ENCODE results near the gene TOR1A. TPM values are rescaled to one million over a fixed set of nuclear protein-coding genes. Genes with fewer than 3 reads are reported as not detected.
"Not testable (repeated sequence)": the region's sequence is repeated elsewhere in the genome, so short reads cannot be mapped to it uniquely, and the experiment has no call there.

The TOR1A gene
- total RNA-seq, 1 experiment from 2014 or later: 47.6 TPM

DNA sequence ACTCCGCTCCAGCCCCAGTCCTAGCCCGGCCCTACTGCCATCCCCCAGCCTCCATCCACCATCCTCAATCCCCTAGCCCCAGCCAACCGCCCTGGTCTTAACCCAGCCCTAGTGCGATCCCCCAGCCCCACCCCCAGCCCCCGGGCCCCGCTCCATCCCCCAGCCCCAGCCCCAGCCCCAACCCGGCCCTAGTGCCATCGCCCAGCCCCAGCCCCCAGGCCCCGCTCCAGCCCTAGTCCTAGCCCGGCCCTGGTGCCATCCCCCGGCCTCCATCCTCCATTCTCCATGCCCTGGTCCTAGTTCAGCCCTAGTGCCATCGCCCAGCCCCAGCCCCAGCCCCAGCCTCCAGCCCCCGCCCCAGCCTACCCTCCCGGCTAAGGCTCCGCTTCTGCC lies 398 bp downstream of the TOR1A start:
- no peak for DNase-seq (ENCODE audit: extremely low read depth, low read depth)

DNA sequence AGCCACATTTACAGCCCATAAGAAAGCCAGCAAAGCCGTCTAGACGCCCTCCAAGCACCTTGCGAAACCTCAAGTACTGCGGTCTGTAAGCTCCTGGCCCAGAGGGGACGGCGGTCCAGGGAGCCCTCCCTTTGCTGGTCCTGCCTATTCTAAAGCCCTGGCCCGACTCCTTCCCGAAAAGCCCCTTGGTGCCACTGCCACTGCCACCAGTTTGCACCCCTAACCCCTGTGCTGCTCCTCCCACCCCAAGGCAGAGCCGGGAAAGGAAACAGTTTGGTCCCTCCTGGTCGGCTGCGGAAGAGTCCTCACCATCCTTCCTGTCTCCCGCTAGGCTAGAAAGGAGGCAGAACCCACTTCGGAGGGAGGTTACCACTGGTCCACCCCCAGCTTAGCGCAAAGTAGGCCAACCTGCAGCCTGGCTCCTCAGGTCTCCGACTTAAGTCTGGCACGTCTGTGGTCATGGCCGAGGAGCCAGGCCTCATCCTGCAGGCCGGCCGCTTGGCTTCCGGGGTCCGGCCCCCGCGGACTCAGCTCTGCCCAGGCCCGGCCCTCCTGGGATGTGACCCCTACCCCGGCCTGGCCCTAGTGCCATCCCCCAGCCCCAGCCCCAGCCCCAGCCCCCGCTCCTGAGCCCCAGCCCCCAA lies 916 bp downstream of the TOR1A start:
- no peak for DNase-seq (ENCODE audit: extremely low read depth, low read depth)

DNA sequence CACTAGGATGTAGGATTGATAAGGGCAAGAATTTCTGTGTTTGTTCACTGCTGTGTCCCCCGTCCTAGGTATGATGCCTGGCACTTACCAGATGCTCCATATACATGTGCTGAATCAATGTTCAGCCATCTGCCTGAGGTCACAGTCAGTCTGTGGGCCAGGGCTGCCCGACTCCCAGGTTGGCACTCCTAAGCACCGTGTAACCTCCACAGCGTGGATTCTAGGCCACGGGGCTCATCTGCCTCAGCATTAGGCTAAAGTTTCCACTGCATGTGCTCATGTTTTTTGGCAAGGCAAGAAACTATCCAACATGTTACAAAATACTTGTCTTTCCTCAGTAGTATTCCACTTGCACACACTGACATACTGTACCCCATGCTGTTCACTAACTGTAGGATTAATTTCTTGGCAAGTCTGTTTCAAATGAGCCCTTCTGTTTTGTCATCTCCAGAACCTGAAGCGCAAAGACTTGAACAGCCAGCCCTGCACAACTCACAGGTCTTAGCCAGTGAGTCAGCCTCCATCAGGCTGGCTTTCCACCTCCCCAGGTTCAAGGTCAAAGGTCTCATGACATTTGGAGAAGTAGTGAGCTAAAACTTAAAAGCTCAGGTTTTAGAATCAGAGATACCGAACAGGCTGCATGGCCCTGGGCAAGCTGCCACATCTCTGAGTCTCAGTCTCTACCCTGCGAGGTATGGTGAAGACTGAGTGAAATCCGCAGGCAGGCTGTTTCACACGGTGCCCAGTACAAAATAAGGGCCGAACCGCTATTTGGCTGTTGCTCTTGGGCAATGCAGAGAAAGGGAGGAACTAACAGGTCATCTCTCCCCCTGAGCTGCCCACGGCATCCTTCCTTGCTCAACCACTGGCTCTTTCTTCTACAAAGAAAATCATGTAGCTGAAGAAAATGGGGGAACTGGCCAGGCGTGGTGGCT lies 7.2 kb downstream of the TOR1A start:
- DNase-seq (ENCODE audit: extremely low read depth, low read depth): no peak

DNA sequence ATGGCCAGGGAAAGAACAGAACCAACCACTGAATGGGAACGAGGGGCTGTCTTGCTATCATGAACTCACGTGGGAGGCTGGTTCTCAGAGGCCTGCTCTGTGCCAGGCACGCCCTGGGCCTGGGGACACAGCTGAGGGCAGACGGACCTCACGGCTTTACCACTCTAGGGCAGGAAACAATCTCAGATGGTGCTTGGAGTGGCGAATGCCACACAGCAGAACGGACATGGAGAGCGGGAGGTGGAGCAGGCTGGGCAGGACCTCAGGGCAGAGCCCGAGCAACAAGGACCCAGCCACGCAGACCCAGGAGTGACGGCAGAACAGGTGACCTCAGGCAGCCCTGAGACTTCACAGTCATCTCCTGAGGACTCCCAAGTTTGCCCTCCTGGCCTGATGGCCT lies 8.7 kb downstream of the TOR1A start:
- DNase-seq (ENCODE audit: extremely low read depth, low read depth): no peak

DNA sequence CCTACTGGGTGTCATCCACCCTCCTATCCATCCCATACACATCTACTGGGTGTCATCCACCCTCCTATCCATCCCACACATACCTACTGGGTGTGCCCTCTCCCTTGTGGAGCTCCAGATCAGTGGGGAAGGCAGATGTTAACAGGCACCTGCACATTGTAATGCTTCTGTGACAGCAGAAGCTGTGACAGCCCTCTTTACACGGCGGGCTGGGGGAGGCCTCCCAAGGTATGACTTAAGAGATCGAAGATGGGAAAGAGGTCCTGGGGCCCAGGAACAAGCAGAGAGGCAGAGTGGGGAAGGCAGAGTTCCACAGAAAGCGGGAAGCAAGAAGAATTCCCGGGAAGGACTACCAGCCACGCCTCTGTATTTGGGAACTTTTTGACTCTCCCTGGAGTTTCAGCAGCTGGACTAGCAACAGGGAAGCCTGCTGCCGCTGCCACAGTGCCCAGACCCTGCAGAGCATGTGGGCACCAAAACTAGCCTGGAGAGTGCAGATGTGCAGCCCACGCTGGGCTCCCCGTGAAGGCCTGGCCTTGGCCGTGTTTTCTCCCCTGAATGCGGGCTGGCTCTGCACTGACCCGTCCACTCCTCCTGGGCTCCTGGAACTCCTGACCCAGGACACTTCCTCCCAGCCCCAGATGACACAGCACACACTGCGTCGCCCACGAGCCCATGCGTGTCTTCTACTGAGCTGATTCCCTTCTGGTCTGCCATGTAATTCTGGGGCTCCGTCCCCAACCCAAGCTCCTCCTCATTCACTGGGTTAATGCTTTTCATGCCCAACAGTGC lies 9.3 kb downstream of the TOR1A start:
- DNase-seq (ENCODE audit: extremely low read depth, low read depth): no peak

DNA sequence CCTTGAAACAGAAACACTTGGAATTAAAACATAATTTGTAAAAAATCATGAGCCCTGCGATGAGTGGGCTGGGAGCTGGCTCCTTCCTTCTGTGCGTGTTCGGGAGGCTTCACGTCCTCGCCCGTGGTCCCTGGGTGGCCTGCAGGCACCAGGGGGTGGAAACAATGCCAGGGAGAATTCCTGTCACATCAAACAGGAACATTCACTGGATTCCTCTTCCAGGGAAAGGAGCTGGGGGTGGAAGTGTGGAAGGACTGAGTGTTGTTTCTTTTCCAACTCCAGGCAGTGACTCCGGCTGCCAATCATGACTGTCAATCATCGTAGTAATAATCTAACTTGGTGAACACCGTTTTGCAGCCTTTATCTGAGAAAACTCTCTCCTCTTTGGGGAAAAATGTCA lies 10.3 kb downstream of the TOR1A start:
- no peak for DNase-seq (ENCODE audit: extremely low read depth, low read depth)

DNA sequence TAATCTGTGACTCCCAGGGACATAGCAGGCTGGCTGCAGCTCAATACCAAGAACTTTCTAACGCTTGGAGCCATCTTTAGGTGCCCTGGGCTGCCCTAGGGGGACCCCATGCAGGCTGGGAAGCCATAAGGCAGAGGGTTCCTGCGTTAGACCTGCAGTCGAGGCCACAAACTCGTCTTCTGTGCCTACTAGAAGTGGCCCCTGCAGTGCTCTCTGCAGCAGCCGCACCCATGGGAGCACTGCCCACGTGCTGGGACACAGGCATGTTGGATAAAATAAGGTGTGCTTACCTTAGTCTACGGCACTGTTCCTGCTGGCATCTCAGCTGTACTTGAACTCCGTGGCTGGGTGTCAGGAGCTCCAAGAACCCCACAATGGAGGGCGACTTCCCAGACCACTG lies 11.6 kb downstream of the TOR1A start:
- no peak for DNase-seq (ENCODE audit: extremely low read depth, low read depth)

DNA sequence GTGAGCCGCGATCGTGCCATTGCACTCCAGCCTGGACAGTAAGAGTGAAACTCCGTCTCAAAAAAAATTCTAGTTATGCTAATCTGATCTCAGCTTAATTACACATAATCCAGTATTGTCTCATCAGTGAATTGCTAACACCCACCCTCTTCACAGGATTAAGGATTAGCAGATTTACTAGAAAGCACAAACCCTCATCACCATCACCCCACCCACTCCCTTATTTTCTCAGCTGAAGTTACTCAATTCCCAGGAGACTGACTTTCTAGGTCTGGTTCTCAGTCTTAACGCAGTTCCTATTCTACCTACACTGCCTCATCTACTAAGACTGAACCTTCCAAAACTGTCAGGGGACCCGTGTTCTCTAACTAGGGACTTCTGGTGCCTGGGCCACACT lies 12.0 kb downstream of the TOR1A start:
- DNase-seq (ENCODE audit: extremely low read depth, low read depth): no peak

DNA sequence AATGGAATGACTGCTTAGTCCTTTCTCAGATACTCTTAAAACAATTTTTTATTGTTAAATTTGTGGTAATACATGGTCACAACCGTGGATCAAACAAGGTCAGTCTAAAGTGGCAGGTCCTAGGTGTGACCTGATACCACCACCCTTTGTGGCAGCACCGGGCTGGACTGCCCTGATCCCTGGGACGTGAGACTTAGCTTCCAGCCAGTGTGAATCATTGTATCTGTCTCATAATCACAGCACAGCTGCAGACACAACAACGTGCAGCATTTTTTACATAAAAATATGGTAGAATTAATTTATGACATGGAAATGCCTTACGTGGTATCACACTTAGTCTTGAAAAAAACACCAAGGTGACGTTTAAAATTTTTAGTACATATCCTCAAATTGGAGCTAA lies 13.1 kb downstream of the TOR1A start:
- no peak for DNase-seq (ENCODE audit: extremely low read depth, low read depth)

DNA sequence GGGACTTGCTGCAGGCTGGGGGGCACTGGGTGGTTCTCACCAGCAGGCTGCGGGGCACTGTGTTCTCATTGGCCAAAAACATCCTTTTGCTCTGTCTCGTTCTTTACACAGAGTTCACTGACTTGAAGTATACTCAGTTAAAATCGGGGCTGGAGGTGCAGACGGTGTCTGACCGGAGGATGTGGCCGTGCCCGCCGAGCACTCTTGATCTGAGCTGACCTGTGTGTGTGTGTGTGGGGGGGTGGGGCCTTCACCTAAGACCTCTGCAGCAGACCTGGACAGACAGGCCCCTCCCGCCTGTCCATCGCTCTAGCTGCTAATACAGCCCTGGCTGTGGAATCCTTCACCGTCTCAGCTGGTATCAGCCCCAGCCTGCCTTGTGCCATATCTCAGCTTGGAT lies 13.8 kb downstream of the TOR1A start:
- DNase-seq (ENCODE audit: extremely low read depth, low read depth): no peak

DNA sequence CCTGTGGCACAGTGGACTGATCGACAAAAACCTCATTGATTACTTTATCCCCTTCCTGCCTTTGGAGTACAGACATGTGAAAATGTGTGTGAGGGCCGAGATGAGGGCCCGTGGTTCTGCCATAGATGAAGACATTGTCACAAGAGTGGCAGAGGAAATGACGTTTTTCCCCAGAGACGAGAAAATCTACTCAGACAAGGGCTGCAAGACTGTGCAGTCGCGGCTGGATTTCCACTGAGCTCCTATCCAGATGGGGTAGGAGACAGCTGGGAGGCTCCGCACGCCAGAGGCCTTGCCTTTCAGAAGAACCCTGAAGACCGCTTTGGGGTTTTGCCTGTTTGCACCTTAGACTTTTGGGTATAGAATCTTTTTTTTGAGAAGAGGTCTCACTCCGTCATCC lies 14.6 kb downstream of the TOR1A start:
- no peak for DNase-seq (ENCODE audit: extremely low read depth, low read depth)

DNA sequence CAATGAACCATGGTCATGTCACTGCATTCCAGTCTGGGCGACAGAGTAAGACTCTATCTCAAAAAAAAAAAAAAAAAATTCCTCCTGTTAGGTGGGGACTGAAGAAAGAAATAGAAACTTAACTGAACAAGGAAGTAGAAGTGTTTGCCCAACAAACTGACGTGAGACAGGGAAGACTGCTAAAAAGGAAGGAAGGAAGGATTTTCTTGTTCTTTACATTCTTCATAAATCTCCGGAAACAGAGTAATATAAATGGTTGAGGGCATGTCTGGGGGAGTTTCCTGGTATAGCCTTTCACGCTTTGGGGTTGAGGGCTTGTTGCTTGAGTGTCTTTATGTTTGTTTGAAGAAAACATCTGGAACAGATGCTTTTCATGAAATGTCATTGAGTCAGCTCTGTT lies 17.9 kb downstream of the TOR1A start:
- DNase-seq (ENCODE audit: extremely low read depth, low read depth): no peak

DNA sequence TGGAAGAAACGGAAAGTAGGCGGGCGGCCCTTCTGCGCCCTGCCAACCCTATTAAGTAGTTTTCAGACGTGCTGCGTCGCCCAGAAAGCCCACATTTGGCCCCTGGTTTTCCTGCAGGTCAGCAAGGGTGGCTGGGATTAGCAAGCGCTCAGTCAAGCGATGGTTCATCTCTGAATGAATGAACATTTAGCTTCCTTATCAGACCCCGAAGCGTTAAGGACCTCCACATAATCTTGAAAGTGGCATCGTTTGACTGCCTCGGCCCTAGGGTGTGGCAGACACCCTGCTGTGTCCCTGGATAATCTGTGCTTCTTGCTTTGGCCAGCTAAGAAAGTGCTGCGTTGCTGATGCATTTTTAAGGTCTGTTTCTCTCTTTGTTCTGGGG lies 20.3 kb downstream of the TOR1A start:
- DNase-seq (ENCODE audit: extremely low read depth, low read depth): no peak

DNA sequence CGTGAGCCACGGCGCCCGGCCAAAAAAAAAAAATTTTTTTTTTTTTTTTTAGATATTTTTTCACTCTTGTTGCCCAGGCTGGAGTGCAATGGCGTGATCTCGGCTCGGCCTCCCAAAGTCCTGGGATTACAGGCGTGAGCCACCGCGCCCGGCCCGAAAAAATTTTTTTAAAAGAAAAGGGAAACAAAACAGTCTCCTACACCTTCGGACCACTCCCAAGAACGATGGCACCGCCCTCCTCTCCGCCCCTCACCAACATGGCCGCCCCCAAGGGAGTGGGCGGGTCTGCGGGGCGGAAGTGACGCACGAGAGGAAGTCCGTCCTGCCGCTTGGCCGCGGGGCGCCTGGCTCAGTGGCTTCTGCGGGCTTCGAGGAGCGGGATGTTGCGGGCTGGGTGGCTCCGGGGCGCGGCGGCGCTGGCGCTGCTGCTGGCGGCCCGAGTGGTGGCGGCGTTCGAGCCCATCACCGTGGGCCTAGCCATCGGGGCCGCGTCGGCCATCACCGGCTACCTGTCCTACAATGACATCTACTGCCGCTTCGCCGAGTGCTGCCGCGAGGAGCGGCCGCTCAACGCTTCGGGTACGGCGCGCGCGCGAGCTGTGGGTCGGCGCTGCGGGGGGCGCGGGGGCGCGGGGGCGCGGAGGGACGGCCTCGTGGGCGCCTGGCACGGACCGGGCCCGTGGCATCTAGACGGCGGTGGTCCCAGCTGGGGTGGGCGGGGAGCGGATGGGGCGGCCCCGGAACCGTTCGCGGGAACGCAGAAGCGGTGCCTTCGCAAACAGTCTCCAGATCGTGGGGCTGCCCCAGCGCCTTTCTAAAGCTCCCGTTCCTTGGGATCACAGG lies 20.9 kb downstream of the TOR1A start, which contains the start of gene TOR1B:
Gene TOR1B (plus strand): TSS at position 352 of the 843 bp plus-strand sequence. CDS start 29 bp downstream, at position 381.
- DNase-seq (ENCODE audit: extremely low read depth, low read depth): peak; percentile 88

DNA sequence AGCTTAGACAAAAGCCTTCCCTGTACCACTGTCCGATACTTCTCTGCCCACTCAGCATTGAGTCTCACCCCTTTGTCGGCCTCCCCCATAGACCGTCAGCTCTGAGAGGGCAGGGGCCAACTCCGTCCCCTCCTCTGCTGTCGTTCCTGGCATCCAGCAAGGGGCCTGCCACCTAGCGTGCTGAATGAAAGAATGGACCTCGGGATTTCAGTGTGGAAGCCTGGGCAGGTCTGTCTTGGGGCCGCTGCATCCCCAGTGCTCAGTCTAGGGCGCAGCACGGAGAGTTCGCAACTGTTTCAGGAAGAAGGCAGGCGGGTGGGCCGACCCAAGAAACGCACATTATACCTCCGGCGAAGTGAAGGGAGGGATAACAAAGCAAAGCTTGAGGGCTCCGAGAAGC lies 22.4 kb downstream of the TOR1A start:
- DNase-seq (ENCODE audit: extremely low read depth, low read depth): no peak

DNA sequence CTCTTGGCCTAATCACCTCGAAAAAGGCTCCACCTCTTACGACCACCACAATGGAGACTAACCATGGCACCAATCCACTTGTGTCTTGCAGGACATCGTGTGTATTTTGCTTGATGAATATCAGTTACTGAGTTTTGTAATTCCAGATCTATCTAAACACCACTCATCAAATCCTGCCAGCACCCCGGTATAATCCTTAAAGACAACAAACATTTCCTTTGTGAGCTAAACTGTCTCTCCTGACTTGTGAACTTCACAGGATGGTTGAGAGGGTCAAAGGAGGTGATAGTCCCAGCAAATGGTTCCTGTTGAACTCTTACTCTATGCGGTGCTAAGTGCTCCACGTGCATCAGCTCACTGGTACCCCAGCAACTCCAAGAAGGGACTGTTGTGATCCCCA lies 25.0 kb downstream of the TOR1A start:
- no peak for DNase-seq (ENCODE audit: extremely low read depth, low read depth)

DNA sequence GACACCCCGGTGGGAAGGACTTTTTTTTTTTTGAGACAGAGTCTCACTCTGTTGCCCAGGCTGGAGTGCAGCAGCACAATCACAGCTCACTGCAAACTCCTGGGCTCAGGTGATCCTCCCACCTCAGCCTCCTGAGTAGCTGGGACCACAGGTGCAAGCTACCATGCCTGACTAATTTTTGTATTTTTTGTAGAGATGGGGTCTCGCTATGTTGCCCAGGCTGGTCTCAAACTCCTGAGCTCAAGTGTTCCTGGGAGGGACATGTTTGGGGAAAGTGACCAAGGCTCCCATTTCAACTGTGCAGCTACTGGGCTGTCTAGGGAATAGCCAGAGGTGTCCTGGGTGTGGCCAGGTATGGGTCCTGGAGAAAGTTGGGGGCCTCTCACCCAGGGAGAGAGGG lies 27.9 kb downstream of the TOR1A start:
- DNase-seq (ENCODE audit: extremely low read depth, low read depth): not testable (repeated sequence)

DNA sequence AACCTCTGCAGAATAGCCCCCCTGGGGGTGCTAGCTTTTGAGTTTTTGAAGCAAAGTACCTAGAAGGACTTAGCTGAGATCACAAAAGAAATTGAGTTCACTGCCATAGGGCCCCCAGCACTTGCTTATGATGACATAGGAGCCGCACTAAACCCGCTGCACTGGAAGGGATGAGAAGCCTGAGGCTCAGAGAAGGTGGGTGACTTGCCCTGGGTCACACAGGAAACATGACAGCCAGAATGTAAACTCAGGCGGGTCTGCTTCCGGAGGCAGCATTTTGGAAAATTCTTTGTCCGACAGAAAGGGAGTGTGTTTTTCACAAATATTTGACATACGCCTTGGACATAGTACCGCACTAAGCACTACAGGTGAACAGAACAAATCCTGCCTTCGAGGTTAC lies 29.4 kb downstream of the TOR1A start:
- no peak for DNase-seq (ENCODE audit: extremely low read depth, low read depth)

DNA sequence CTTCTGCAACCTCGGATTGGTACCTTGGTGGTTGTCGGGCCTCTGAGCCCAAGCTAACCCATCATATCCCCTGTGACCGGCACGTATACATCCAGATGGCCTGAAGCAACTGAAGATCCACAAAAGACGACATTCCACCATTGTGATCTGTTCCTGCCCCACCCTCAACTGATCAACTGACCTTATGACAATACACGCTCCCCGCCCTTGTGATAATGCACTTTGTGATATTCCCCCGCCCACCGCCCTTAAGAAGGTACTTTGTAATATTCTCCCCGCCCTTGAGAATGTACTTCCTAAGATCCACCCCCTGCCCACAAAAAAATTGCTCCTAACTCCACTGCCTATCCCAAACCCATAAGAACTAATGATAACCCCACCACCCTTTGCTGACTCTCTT lies 37.5 kb downstream of the TOR1A start:
- DNase-seq (ENCODE audit: extremely low read depth, low read depth): no peak

DNA sequence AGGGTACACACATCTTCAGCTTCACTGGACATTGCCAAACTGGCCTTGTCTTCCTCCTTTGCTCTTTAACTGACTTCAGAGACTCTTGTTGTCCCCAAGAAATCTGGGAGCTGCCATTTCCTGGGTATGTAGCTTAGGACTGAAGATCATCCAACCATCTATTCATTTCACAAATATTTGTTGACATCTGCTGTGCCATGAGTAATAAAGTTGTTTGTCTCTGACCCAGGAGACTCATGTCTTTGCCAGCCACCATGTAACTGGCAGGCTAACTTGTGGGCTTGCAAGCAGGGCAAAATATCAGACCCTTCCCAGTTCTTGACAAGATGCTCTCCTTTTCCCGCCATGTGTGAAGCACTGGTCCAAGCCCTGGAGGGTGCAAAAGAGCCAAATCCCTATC lies 38.1 kb downstream of the TOR1A start:
- no peak for DNase-seq (ENCODE audit: extremely low read depth, low read depth)
